NCI-H2029 (cell line): Measurements from ENCODE around the gene IGFBP6.

Experiments used
- DNase-seq: peaks from one replicate; lab custom pipeline; 2025; lab: John Stamatoyannopoulos, UW

The IGFBP6 gene

DNA sequence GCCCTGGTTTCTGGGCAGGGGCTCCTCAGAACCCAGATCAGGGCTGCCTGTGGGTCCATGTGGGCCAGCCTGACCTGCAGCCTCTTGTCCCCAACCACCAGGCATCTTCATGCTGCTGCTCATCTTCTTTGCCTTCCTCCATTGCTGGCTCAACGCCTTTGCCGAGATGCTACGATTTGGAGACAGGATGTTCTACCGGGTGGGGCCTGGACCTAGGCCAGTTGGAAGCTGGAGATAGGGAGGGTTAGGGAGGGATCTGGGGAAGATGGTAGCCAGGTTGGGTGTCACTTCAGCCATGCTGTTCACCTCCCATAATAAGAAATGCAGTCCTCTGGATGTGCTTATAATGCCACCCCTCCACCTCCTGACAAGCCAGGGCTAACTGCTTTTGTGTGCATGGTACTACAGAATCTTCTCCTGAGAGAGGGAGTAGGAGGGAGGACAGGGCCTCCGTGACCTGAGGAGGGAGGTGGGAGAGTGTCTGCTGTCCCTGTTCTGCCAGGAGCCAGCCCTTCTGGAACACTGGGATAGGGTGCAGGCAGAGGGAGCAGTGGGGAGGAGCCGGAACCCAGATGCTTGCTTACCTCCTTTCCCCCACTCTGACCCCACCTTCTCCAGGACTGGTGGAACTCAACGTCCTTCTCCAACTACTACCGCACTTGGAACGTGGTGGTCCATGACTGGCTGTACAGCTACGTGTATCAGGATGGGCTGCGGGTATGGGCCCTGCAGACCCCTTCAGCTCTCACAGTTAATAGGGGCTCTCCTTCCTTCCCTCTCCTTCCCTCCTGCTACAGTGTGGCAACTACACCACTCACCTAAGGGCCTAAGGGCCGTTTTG, 23.4 kb downstream of the IGFBP6 start:
- DNase-seq, result no peak

GRCh38 chr12:53122961-53123468, 25.5 kb downstream of the IGFBP6 start:
- peak; percentile 42 for DNase-seq

DNA sequence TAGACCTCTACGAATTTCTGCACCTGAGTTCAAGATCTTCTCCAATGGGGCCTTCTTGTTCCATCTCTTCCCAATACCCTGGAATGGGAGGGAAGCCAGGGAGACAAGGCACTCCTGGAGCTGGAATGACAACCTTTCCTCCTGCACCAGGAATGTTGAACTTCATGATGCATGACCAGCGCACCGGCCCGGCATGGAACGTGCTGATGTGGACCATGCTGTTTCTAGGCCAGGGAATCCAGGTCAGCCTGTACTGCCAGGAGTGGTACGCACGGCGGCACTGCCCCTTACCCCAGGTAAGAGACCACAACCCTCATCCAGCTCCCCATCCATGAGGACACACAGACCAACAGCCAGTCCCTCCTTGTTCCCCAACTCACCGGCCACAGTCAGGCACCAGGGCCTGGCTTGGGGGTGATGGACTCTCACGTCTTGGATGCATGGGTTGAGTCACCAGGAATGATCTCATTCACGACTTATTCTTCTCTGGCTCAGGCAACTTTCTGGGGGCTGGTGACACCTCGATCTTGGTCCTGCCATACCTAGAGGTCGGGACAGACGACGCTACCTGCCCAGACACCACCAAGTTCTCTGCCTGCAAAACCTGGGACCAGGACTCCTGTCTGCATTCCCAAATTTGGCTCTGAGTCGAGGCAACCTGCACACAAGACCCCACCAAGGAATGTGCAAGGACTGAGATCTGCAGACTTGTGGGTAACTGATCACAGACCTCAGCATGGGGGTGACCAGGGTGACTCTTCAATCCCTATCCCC, 26.3 kb downstream of the IGFBP6 start:
- DNase-seq, result no peak

DNA sequence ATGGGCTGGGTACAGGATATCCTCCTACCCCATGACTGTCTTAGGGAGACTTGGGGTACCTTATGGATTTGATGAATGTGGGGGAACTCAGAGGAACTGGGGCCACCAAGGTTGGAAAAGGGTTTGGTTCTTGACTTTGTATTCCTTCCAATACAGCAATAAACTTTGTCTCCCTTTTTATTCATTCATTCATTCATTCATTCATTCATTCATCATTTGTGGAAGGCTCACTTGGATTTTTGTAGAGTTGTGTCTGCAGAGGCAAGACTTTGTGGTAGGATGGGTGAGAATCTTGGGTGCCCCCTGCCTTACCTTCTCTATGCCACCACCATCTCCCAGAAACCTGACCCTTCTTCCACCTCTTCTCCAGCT, 26.9 kb downstream of the IGFBP6 start:
- DNase-seq, result no peak

GRCh38 chr12:53127169-53127568, 29.7 kb downstream of the IGFBP6 start:
- no peak for DNase-seq

GRCh38 chr12:53128780-53129569, 31.5 kb downstream of the IGFBP6 start:
- DNase-seq, result no peak

DNA sequence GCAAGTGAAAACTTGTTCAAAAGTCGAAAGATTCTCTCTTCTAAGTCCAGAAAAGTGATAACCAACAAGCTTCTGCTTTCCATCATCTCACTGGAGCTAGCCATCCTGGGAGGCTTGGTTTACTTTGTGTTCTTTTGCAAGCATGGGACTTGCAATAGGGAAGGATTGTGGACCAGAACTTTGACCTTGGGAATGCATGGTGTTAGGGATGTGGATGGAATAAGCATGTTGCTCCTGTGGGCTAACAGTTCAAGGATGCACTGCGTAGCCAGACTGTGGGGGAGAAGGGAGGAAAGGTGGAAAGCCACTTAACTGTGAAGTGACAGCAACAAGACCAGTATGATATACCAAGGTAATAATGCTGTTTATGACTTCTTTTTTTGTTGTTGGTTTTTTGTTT, 34.4 kb downstream of the IGFBP6 start:
- DNase-seq, result no peak

DNA sequence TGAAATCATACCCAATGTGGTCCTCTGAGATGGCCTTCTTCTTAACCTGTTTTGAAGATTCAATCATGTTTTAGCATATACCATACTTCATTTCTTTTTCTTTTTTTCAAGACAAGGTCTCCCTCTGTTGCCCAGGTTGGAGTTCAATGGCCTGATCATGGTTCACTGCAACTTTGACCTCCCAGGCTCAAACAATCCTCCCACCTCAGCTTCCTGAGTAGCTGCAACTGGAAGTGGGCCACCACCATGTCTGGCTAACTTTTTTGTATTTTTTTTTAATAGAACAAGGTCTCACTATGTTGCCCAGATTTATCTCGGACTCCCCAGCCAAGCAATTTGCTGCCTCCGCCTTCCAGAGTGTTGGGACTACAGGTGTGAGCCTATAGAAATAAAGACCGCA, 36.3 kb downstream of the IGFBP6 start:
- no peak for DNase-seq

- no peak for DNase-seq
Observed at GRCh38 chr12:53143355-53143754, 45.9 kb downstream of the IGFBP6 start.

GRCh38 chr12:53145383-53146260, 48.2 kb downstream of the IGFBP6 start:
- no peak for DNase-seq

DNA sequence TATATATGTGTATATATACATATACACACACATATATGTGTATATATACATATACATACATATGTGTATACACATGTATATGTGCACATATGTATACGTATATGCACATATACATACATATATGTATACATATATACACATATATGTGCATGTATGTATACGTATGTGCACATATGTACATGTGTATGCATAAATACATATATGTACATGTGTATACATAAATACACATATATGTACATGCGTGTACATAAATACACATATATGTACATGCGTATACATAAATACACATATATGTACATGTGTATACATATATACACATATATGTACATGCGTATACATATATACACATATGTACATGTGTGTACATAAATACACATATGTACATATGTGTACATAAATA, 49.7 kb downstream of the IGFBP6 start:
- DNase-seq, result no peak

DNA sequence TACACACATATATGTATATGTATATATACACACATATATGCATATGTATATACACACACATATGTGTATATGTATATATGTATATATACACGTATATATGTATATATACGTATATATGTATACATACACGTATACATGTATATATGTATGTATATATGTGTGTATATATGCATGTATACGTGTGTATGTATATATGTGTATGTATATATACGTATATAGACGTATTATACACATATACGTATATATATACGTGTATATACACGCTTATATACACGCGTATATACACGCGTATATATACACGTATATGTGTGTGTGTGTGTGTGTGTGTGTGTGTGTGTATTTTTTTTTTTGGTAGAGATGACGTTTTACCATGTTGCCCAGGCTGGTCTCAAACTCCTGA, 50.2 kb downstream of the IGFBP6 start:
- DNase-seq, result no peak

DNA sequence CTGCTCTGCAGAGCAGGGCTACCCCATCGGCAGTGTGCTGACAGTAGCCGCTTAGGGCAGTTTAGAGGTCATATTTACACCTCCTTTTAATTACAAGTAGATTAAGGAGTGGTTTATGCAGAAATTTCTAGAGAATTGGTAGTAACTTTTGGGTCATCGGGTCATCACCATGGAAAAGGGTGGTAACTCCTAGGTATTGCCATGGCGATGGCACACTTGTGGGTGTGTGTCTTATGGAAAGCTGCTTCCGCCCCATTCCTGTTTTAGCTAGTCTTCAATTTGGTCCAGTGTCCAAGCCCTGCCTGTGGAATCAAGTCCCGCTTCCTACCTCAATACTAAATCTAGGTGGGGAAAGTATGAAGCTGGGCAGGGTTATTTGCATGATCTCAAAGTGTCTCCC, 53.6 kb downstream of the IGFBP6 start:
- DNase-seq, result no peak
